ENCODE results near the gene ALDH1B1.

ALDH1B1 gene

DNA sequence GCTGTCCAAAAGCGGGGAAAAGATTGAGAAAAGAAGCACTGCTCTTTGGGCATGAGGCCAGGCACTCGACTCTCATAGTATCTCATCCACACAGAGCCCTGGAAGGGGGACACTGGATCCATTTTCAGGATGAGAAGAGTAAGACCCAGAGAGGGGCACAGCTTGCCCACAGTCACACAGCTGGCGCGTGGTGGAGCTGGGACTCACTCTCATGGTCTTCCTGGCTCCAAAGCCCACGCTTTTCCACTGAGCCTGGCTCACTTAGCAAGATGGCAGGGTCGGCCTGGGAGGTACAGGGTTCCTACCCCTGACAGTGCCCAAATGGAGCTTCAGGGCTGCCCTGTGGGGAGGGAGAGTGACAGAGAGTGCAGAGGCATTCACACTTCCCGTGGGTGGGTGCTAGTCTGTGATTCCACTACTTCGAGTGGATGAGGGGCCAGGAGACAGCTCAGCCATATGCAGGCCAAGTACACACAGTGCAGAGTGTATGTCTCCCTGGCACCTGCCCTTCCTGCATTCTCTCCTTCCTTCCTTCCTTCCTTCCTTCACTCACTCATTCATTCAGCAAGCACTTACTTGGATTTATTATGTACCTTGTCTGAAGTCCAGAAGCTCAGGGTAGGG is 50.1 kb downstream of the ALDH1B1 start:
- no peak for DNase-seq

GRCh38 chr9:38443181-38443580 is 50.7 kb downstream of the ALDH1B1 start:
- no peak for DNase-seq

GRCh38 chr9:38443597-38443996 is 51.1 kb downstream of the ALDH1B1 start:
- no peak for DNase-seq

- no peak for DNase-seq
Measured at GRCh38 chr9:38445154-38446043, 52.9 kb downstream of the ALDH1B1 start.

GRCh38 chr9:38447703-38448102 is 55.2 kb downstream of the ALDH1B1 start:
- no peak for DNase-seq

Measured in NCI-H2107 (cell line).